ENCODE data around the gene FAM25A.

DNA sequence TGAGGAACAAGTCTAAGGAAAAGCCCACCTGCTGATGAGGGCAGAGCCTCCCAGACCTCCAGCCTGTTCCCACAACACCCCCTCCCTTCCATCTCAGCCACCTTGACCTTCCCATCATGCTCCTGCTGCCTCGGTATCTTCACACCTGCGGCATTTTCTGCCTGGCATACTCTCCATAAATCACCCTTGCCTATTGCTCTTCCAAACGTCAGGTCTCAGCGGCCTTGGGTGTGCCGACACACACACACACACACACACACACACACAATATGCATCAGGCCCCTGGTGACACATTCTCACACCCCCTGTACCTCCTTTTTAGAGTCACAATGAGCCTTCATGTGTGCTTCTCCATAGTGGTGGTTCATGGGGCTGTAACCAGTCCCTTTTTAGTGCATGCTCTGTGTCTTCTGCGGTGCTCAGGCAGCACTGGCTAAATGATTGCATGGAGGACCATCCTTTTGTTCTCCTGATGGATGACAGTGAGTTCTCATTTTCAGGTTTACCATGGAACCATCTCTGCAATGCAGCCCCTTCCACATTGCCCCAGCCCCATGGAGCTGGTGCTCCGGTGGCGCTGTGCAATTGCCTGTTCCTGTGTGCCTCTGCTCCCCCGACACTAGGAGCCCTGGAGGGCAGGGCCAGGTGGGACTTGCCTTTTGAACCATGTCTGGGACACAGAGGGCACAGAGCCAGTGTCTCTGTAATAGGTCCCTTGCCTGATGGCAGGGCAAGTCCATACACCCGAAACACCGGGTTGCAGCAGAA lies 47.3 kb upstream of the FAM25A start:
- TF ChIP-seq, protein P1, sequence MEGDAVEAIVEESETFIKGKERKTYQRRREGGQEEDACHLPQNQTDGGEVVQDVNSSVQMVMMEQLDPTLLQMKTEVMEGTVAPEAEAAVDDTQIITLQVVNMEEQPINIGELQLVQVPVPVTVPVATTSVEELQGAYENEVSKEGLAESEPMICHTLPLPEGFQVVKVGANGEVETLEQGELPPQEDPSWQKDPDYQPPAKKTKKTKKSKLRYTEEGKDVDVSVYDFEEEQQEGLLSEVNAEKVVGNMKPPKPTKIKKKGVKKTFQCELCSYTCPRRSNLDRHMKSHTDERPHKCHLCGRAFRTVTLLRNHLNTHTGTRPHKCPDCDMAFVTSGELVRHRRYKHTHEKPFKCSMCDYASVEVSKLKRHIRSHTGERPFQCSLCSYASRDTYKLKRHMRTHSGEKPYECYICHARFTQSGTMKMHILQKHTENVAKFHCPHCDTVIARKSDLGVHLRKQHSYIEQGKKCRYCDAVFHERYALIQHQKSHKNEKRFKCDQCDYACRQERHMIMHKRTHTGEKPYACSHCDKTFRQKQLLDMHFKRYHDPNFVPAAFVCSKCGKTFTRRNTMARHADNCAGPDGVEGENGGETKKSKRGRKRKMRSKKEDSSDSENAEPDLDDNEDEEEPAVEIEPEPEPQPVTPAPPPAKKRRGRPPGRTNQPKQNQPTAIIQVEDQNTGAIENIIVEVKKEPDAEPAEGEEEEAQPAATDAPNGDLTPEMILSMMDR (conservative IDR thresholded peaks at IDR 0.05 in 1 of 2, IDR thresholded peaks at IDR 0.05 in 1 of 2; ENCODE audit: extremely low read depth in 1 of 2, insufficient read depth in 1 of 2, low read depth in 1 of 2, low read length in 2 of 2), result no peak
- TF ChIP-seq EZH2 (IDR thresholded peaks at IDR 0.05; ENCODE audit: borderline replicate concordance, low read length), result no peak
